Peyer's patch (tissue), 4 donors: Measurements from ENCODE around the gene CDH4. TPM values are rescaled to one million over a fixed set of nuclear protein-coding genes. Genes with fewer than 3 reads are reported as not detected.

Experiments used
- DNase-seq, 3 donors: peaks; one replicate each; pipeline ENCODE4 v3.0.0-alpha.2; 2017 to 2019
- H3K27ac ChIP-seq, 4 donors: fragments of 200-600 bp; sonication (generic); one replicate each; pipeline ENCODE4 v1.5.1; 2016 to 2019
- H3K27me3 ChIP-seq, 2 donors: fragments of 200-600 bp; sonication (generic); one replicate each; pipeline ENCODE4 v1.5.1; 2019
- H3K36me3 ChIP-seq, 3 donors: fragments of 200-600 bp; sonication (generic); one replicate each; pipeline ENCODE4 v1.5.1; 2016 to 2019
- H3K4me1 ChIP-seq, 4 donors: fragments of 200-600 bp; sonication (generic); one replicate each; pipeline ENCODE4 v1.5.1; 2016 to 2019
- H3K4me3 ChIP-seq, 4 donors: fragments of 200-600 bp; sonication (generic); 1 replicate in 3 of 4; 2 replicates in 1 of 4; pipeline ENCODE4 v1.5.1; 2016 to 2019; ENCODE audit warnings: mild to moderate bottlenecking in 1 of 4
- H3K9me3 ChIP-seq, 4 donors: fragments of 200-600 bp; sonication (generic); one replicate each; pipeline ENCODE4 v1.5.1; 2016 to 2019; ENCODE audit warnings: mild to moderate bottlenecking in 1 of 4
- CTCF ChIP-seq, 6 experiments: fragments of 450-650 bp in 4 of 6; fragments of 200-600 bp in 2 of 6; sonication (generic) in 1 of 6; IDR thresholded peaks; one replicate each; pipeline ENCODE4 v1.5.1; 2017 to 2019; ENCODE audit warnings: antibody characterized with exemption in 6 of 6, mild to moderate bottlenecking in 3 of 6, moderate library complexity in 1 of 6
- POLR2A ChIP-seq, 2 donors: fragments of 450-650 bp; IDR thresholded peaks; one replicate each; pipeline ENCODE4 v1.5.1; 2017; ENCODE audit warnings: antibody characterized with exemption in 2 of 2, mild to moderate bottlenecking in 2 of 2, moderate library complexity in 2 of 2
- total RNA-seq, 4 donors: library from RNA; depleted of rRNA; stranded (reverse); fragments of >200 nt; gene quantifications; one replicate each; pipeline ENCODE4 v1.1.0, GENCODE V29; 2016

CDH4 gene
- total RNA-seq, 4 donors from 2014 or later = 0.27 TPM; not detected in 3

GRCh38 chr20:61919675-61920365 is 667.8 kb downstream of the CDH4 start:
- no peak for DNase-seq
- no peaks in the 10 kb centered on the region for H3K9me3 ChIP-seq

GRCh38 chr20:61922411-61922810 is 670.4 kb downstream of the CDH4 start:
- TF ChIP-seq CTCF (IDR thresholded peaks at IDR 0.05) = no peak
- no peak for TF ChIP-seq POLR2A (IDR thresholded peaks at IDR 0.05)
- Histone ChIP-seq H3K36me3 (no peaks in the 10 kb centered on the region), H3K27ac (no peak overlapping the region), H3K9me3 (no peaks in the 10 kb centered on the region), H3K4me3 (no peak overlapping the region), H3K4me1 (no peaks in the 10 kb centered on the region), H3K27me3 (no peaks in the 10 kb centered on the region)
- DNase-seq = no peak

More at GRCh38 chr20:61919675-61920365, 667.8 kb downstream of the CDH4 start:
- Histone ChIP-seq H3K4me1 (no peaks in the 10 kb centered on the region), H3K36me3 (no peaks in the 10 kb centered on the region), H3K27me3 (no peaks in the 10 kb centered on the region), H3K4me3 (no peak overlapping the region), H3K27ac (no peak overlapping the region)
- TF ChIP-seq POLR2A (IDR thresholded peaks at IDR 0.05) (no peak), CTCF (IDR thresholded peaks at IDR 0.05) (no peak)

GRCh38 chr20:61922936-61923335 is 670.9 kb downstream of the CDH4 start:
- TF ChIP-seq CTCF (IDR thresholded peaks at IDR 0.05) (no peak), POLR2A (IDR thresholded peaks at IDR 0.05) (no peak)
- no peak for DNase-seq
- Histone ChIP-seq H3K4me3 (no peak overlapping the region), H3K27ac (no peak overlapping the region), H3K27me3 (no peaks in the 10 kb centered on the region), H3K9me3 (no peaks in the 10 kb centered on the region), H3K4me1 (no peaks in the 10 kb centered on the region), H3K36me3 (no peaks in the 10 kb centered on the region)

GRCh38 chr20:61923371-61924166 is 671.5 kb downstream of the CDH4 start:
- H3K36me3 ChIP-seq = no peaks in the 10 kb centered on the region
- H3K9me3 ChIP-seq = no peaks in the 10 kb centered on the region
- no peak for TF ChIP-seq POLR2A (IDR thresholded peaks at IDR 0.05)
- no peak for TF ChIP-seq CTCF (IDR thresholded peaks at IDR 0.05)
- H3K4me1 ChIP-seq = no peaks in the 10 kb centered on the region
- no peak overlapping the region for H3K27ac ChIP-seq
- DNase-seq = no peak
- no peaks in the 10 kb centered on the region for H3K27me3 ChIP-seq
- no peak overlapping the region for H3K4me3 ChIP-seq

- Histone ChIP-seq H3K36me3 (no peaks in the 10 kb centered on the region), H3K4me3 (no peak overlapping the region), H3K9me3 (no peaks in the 10 kb centered on the region), H3K27me3 (no peaks in the 10 kb centered on the region), H3K4me1 (no peaks in the 10 kb centered on the region), H3K27ac (no peak overlapping the region)
- no peak for TF ChIP-seq CTCF (IDR thresholded peaks at IDR 0.05)
- no peak for TF ChIP-seq POLR2A (IDR thresholded peaks at IDR 0.05)
- DNase-seq = no peak
Observed at GRCh38 chr20:61924211-61924857, 672.3 kb downstream of the CDH4 start.
